ENCODE results near the gene NUAK1.

Gene NUAK1

GRCh38 chr12:106051853-106052531, 86.8 kb downstream of the NUAK1 start:
- Histone ChIP-seq H3K27me3 (ENCODE audit: insufficient read depth, poor library complexity, severe bottlenecking) (no peaks in the 10 kb centered on the region), H3K27ac (replicated peaks) (no peak overlapping the region), H3K4me3 (replicated peaks; ENCODE audit: insufficient read depth, low read length) (no peak overlapping the region)
- DNase-seq (ENCODE audit: low read depth in 1 of 2, low spot score in 1 of 2) = no peak
- TF ChIP-seq REST (IDR thresholded peaks at IDR 0.05; ENCODE audit: insufficient replicate concordance, low read depth) (no peak), GABPA (IDR thresholded peaks at IDR 0.05; ENCODE audit: low read depth) (no peak), POLR2AphosphoS5 (IDR thresholded peaks at IDR 0.05; ENCODE audit: low read depth) (no peak), SPI1 (IDR thresholded peaks at IDR 0.05; ENCODE audit: borderline replicate concordance, low read depth) (no peak), CTCF (IDR thresholded peaks at IDR 0.05; ENCODE audit: insufficient read depth, low read length) (no peak)

- Histone ChIP-seq H3K27me3 (ENCODE audit: insufficient read depth, poor library complexity, severe bottlenecking) (no peaks in the 10 kb centered on the region), H3K4me3 (replicated peaks; ENCODE audit: insufficient read depth, low read length) (no peak overlapping the region), H3K27ac (replicated peaks) (no peak overlapping the region)
- no peak for TF ChIP-seq POLR2AphosphoS5 (IDR thresholded peaks at IDR 0.05; ENCODE audit: low read depth)
- no peak for TF ChIP-seq GABPA (IDR thresholded peaks at IDR 0.05; ENCODE audit: low read depth)
- DNase-seq (ENCODE audit: low read depth in 1 of 2, low spot score in 1 of 2) = no peak
Observed at GRCh38 chr12:106049546-106049945, 89.2 kb downstream of the NUAK1 start.

- no peak for TF ChIP-seq REST (IDR thresholded peaks at IDR 0.05; ENCODE audit: insufficient replicate concordance, low read depth)
- TF ChIP-seq GABPA (IDR thresholded peaks at IDR 0.05; ENCODE audit: low read depth) = no peak
- TF ChIP-seq CTCF (IDR thresholded peaks at IDR 0.05; ENCODE audit: insufficient read depth, low read length) = no peak
- no peak for TF ChIP-seq POLR2AphosphoS5 (IDR thresholded peaks at IDR 0.05; ENCODE audit: low read depth)
- TF ChIP-seq SPI1 (IDR thresholded peaks at IDR 0.05; ENCODE audit: borderline replicate concordance, low read depth) = no peak
- Histone ChIP-seq H3K27ac (replicated peaks) (no peak overlapping the region), H3K4me3 (replicated peaks; ENCODE audit: insufficient read depth, low read length) (no peak overlapping the region), H3K27me3 (ENCODE audit: insufficient read depth, poor library complexity, severe bottlenecking) (no peaks in the 10 kb centered on the region)
- no peak for DNase-seq (ENCODE audit: low read depth in 1 of 2, low spot score in 1 of 2)
Observed at GRCh38 chr12:106049105-106049504, 89.6 kb downstream of the NUAK1 start.

GRCh38 chr12:106048676-106049075, 90.1 kb downstream of the NUAK1 start:
- Histone ChIP-seq H3K27ac (replicated peaks) (no peak overlapping the region), H3K27me3 (ENCODE audit: insufficient read depth, poor library complexity, severe bottlenecking) (no peaks in the 10 kb centered on the region), H3K4me3 (replicated peaks; ENCODE audit: insufficient read depth, low read length) (no peak overlapping the region)
- no peak for DNase-seq (ENCODE audit: low read depth in 1 of 2, low spot score in 1 of 2)
- TF ChIP-seq REST (IDR thresholded peaks at IDR 0.05; ENCODE audit: insufficient replicate concordance, low read depth) (no peak), POLR2AphosphoS5 (IDR thresholded peaks at IDR 0.05; ENCODE audit: low read depth) (no peak), GABPA (IDR thresholded peaks at IDR 0.05; ENCODE audit: low read depth) (no peak), SPI1 (IDR thresholded peaks at IDR 0.05; ENCODE audit: borderline replicate concordance, low read depth) (no peak), CTCF (IDR thresholded peaks at IDR 0.05; ENCODE audit: insufficient read depth, low read length) (no peak)
